H1 (cell line): Measurements from ENCODE around the gene TNS1. TPM values are rescaled to one million over a fixed set of nuclear protein-coding genes. Genes with fewer than 3 reads are reported as not detected.

ENCODE experiments used
- CTCF ChIA-PET: fragments of 300-600 bp; sonication (Branson Sonifier 250); formaldehyde crosslinking; loops from one replicate; lab custom pipeline; 2021; ENCODE audit not compliant: partially characterized antibody; lab: Charles Lee
- POLR2A ChIA-PET: fragments of 300-600 bp; sonication (Branson Sonifier 250); formaldehyde crosslinking; loops from one replicate; lab custom pipeline; 2021; ENCODE audit warnings: inconsistent platforms; ENCODE audit not compliant: partially characterized antibody; lab: Charles Lee
- DNase-seq, 2 experiments: peaks; one replicate each; pipeline versions ENCODE4 v3.0.0 to v3.0.0-alpha.2; 2010 to 2022; ENCODE audit warnings: low spot score in 2 of 2, low read depth in 1 of 2, mixed read lengths in 1 of 2
- FAIRE-seq: peaks from 2 replicates; lab custom pipeline; 2011; peaks lifted over from hg19 to GRCh38; lab: Jason Lieb, UNC
- H2AFZ ChIP-seq: 2 replicates; pipeline ENCODE4 v1.8.1; 2012; ENCODE audit warnings: low read length, inconsistent platforms
- H2AK5ac ChIP-seq: 2 replicates; pipeline ENCODE4 v1.6.1; 2013; ENCODE audit warnings: low read depth, low read length
- H2BK120ac ChIP-seq: replicated peaks from 2 replicates; pipeline ENCODE3; 2013; ENCODE audit warnings: low read depth, low read length, inconsistent platforms
- H2BK12ac ChIP-seq: 2 replicates; pipeline ENCODE4 v1.6.1; 2013; ENCODE audit warnings: low read depth, low read length
- H2BK15ac ChIP-seq: 2 replicates; pipeline ENCODE4 v1.6.1; 2013; ENCODE audit warnings: low read length
- H2BK20ac ChIP-seq: 2 replicates; pipeline ENCODE4 v1.6.1; 2013; ENCODE audit warnings: low read length
- H2BK5ac ChIP-seq: 2 replicates; pipeline ENCODE4 v1.6.1; 2013; ENCODE audit warnings: low read depth, low read length
- H3K14ac ChIP-seq: 2 replicates; pipeline ENCODE4 v1.6.1; 2013; ENCODE audit warnings: inconsistent platforms; ENCODE audit not compliant: insufficient read length
- H3K18ac ChIP-seq: 2 replicates; pipeline ENCODE4 v1.6.1; 2013; ENCODE audit warnings: low read length; ENCODE audit errors: extremely low read depth
- H3K23ac ChIP-seq: 2 replicates; pipeline ENCODE4 v1.6.1; 2013; ENCODE audit warnings: inconsistent platforms; ENCODE audit not compliant: insufficient read length
- H3K23me2 ChIP-seq: 2 replicates; pipeline ENCODE4 v1.6.1; 2013; ENCODE audit warnings: low read depth, low read length
- H3K27ac ChIP-seq: 2 replicates; pipeline ENCODE4 v1.6.1; 2011; ENCODE audit warnings: low read depth, low read length, inconsistent platforms
- H3K27me3 ChIP-seq, 4 experiments: replicated peaks in 1 of 4; 1 replicate in 1 of 4; 2 replicates in 3 of 4; pipeline versions ENCODE4 v1.6.1 to v1.8.1; 2011 to 2013; ENCODE audit warnings: low read length in 3 of 4, mild to moderate bottlenecking in 3 of 4, inconsistent platforms in 2 of 4, mixed read lengths in 2 of 4, moderate library complexity in 1 of 4; ENCODE audit not compliant: control insufficient read depth in 3 of 4, insufficient read depth in 3 of 4; ENCODE audit errors: extremely low read depth in 1 of 4
- H3K36me3 ChIP-seq, 4 experiments: 2 replicates each; pipeline versions ENCODE4 v1.6.1 to v1.8.1; 2011 to 2013; ENCODE audit warnings: mild to moderate bottlenecking in 4 of 4, low read length in 3 of 4, moderate library complexity in 2 of 4, control low read depth in 1 of 4, inconsistent platforms in 1 of 4; ENCODE audit not compliant: insufficient read depth in 4 of 4, control insufficient read depth in 2 of 4
- H3K4ac ChIP-seq: replicated peaks from 2 replicates; pipeline ENCODE3; 2013; ENCODE audit warnings: low read length, low read depth, mixed read lengths, inconsistent platforms; ENCODE audit not compliant: insufficient read length
- H3K4me1 ChIP-seq, 4 experiments: replicated peaks in 1 of 4; 1 replicate in 1 of 4; 2 replicates in 3 of 4; pipeline versions ENCODE4 v1.6.1 to v1.8.1; 2011 to 2013; ENCODE audit warnings: low read length in 3 of 4, inconsistent platforms in 2 of 4, mixed read lengths in 1 of 4; ENCODE audit not compliant: insufficient read depth in 4 of 4, control insufficient read depth in 3 of 4
- H3K4me2 ChIP-seq, 2 experiments: 2 replicates each; pipeline versions ENCODE4 v1.6.1 to v1.8.1; 2011 to 2013; ENCODE audit warnings: low read depth in 2 of 2, low read length in 2 of 2, control low read depth in 1 of 2, inconsistent platforms in 1 of 2, mild to moderate bottlenecking in 1 of 2; ENCODE audit not compliant: insufficient read depth in 1 of 2
- H3K4me3 ChIP-seq, 4 experiments: fragments of 200-600, 300-600 bp in 1 of 4; sonication (generic), shearing (Covaris generic), sonication (Bioruptor Twin) in 1 of 4; 2 replicates each; pipeline versions ENCODE4 v1.5.1 to v1.8.1; 2011 to 2016; ENCODE audit warnings: low read length in 4 of 4, low read depth in 3 of 4, control low read depth in 2 of 4, inconsistent platforms in 2 of 4, mild to moderate bottlenecking in 2 of 4, mixed read lengths in 1 of 4, moderate library complexity in 1 of 4; ENCODE audit not compliant: insufficient read depth in 2 of 4; ENCODE audit errors: extremely low read depth in 1 of 4
- H3K56ac ChIP-seq: replicated peaks from 2 replicates; pipeline ENCODE3; 2013; ENCODE audit warnings: low read depth, mild to moderate bottlenecking, mixed read lengths, low read length, inconsistent platforms; ENCODE audit not compliant: insufficient read length
- H3K79me1 ChIP-seq: 2 replicates; pipeline ENCODE4 v1.6.1; 2013; ENCODE audit warnings: low read depth, low read length, control low read depth
- H3K79me2 ChIP-seq, 2 experiments: 2 replicates each; pipeline versions ENCODE4 v1.6.1 to v1.8.1; 2012 to 2013; ENCODE audit warnings: low read length in 2 of 2, mild to moderate bottlenecking in 2 of 2, inconsistent platforms in 1 of 2; ENCODE audit not compliant: insufficient read depth in 2 of 2, control insufficient read depth in 1 of 2
- H3K9ac ChIP-seq, 4 experiments: replicated peaks in 1 of 4; 1 replicate in 1 of 4; 2 replicates in 3 of 4; pipeline versions ENCODE4 v1.6.1 to v1.8.1; 2011 to 2013; ENCODE audit warnings: low read depth in 3 of 4, low read length in 3 of 4, control low read depth in 2 of 4, mild to moderate bottlenecking in 2 of 4, moderate library complexity in 2 of 4, inconsistent platforms in 1 of 4; ENCODE audit errors: extremely low read depth in 1 of 4
- H3K9me3 ChIP-seq, 2 experiments: 2 replicates each; pipeline versions ENCODE4 v1.6.1 to v1.8.1; 2012 to 2013; ENCODE audit warnings: mild to moderate bottlenecking in 2 of 2, moderate library complexity in 2 of 2, control low read depth in 1 of 2, inconsistent platforms in 1 of 2, low read depth in 1 of 2, low read length in 1 of 2, mixed read lengths in 1 of 2; ENCODE audit not compliant: insufficient read depth in 2 of 2
- H4K20me1 ChIP-seq, 2 experiments: replicated peaks in 1 of 2; 2 replicates each; pipeline versions ENCODE3 to v1.8.1; 2011 to 2013; ENCODE audit warnings: inconsistent platforms in 2 of 2, low read length in 2 of 2, mild to moderate bottlenecking in 1 of 2; ENCODE audit not compliant: insufficient read depth in 2 of 2, control insufficient read depth in 1 of 2
- H4K5ac ChIP-seq: 2 replicates; pipeline ENCODE4 v1.6.1; 2013; ENCODE audit warnings: low read length, low read depth, mixed read lengths, inconsistent platforms; ENCODE audit not compliant: insufficient read length
- H4K8ac ChIP-seq: 2 replicates; pipeline ENCODE4 v1.8.0; 2013; ENCODE audit warnings: mild to moderate bottlenecking, moderate library complexity, low read length, inconsistent platforms; ENCODE audit not compliant: insufficient read depth; ENCODE audit errors: extremely low read depth
- H4K91ac ChIP-seq: replicated peaks from 2 replicates; pipeline ENCODE3; 2013; ENCODE audit warnings: low read length, mixed read lengths, inconsistent platforms; ENCODE audit not compliant: insufficient read length
- CHD1 ChIP-seq: IDR thresholded peaks from 2 replicates; pipeline ENCODE4 v1.6.1; 2012; ENCODE audit warnings: low read depth, low read length, improper control_type of control experiment
- CTCF ChIP-seq, 3 experiments: IDR thresholded peaks; 1 replicate in 2 of 3; 2 replicates in 1 of 3; pipeline versions ENCODE4 v1.5.1 to v1.6.1; 2011; ENCODE audit warnings: low read length in 3 of 3, mild to moderate bottlenecking in 3 of 3, inconsistent platforms in 2 of 3, low read depth in 1 of 3, moderate library complexity in 1 of 3; ENCODE audit not compliant: insufficient read depth in 1 of 3; ENCODE audit errors: control extremely low read depth in 1 of 3
- EP300 ChIP-seq, 2 experiments: IDR thresholded peaks; 1 replicate in 1 of 2; 2 replicates in 1 of 2; pipeline ENCODE4 v1.6.1; 2011 to 2012; ENCODE audit warnings: low read depth in 2 of 2, low read length in 2 of 2, mild to moderate bottlenecking in 2 of 2, borderline replicate concordance in 1 of 2, inconsistent platforms in 1 of 2, moderate library complexity in 1 of 2
- KDM5A ChIP-seq: fragments of 200-600 bp; IDR thresholded peaks from 2 replicates; pipeline ENCODE4 v1.7.1; 2012; ENCODE audit warnings: mild to moderate bottlenecking, low read length, inconsistent platforms, mixed read lengths
- PHF8 ChIP-seq: fragments of 200-600 bp; sonication (generic); conservative IDR thresholded peaks from 2 replicates; pipeline ENCODE4 v1.7.1; 2012; ENCODE audit warnings: low read depth, mild to moderate bottlenecking, inconsistent platforms, low read length, moderate library complexity
- RAD21 ChIP-seq, 2 experiments: IDR thresholded peaks in 1 of 2; conservative IDR thresholded peaks in 1 of 2; 2 replicates each; pipeline ENCODE4 v1.6.1; 2011; ENCODE audit warnings: low read depth in 2 of 2, low read length in 2 of 2, improper control_type of control experiment in 1 of 2, inconsistent platforms in 1 of 2, mild to moderate bottlenecking in 1 of 2, moderate library complexity in 1 of 2
- RXRA ChIP-seq: IDR thresholded peaks from 2 replicates; pipeline ENCODE4 v1.6.1; 2011; ENCODE audit warnings: low read depth, mild to moderate bottlenecking, low read length, moderate library complexity; ENCODE audit not compliant: insufficient read depth
- SIN3A ChIP-seq, 2 experiments: IDR thresholded peaks in 1 of 2; conservative IDR thresholded peaks in 1 of 2; 2 replicates each; pipeline ENCODE4 v1.6.1; 2011 to 2012; ENCODE audit warnings: low read length in 2 of 2, improper control_type of control experiment in 1 of 2, low read depth in 1 of 2, mild to moderate bottlenecking in 1 of 2
- SIX5 ChIP-seq: IDR thresholded peaks from 2 replicates; pipeline ENCODE4 v1.6.1; 2011; ENCODE audit warnings: mild to moderate bottlenecking, low read depth, low read length
- YY1 ChIP-seq: IDR thresholded peaks from 2 replicates; pipeline ENCODE4 v1.6.1; 2011; ENCODE audit warnings: low read depth, mild to moderate bottlenecking, low read length
- WGBS, 2 experiments: shearing (Covaris generic) in 1 of 2; methylation state at CpG; one replicate each; pipeline versions ENCODE4 v1.1.6 to v1.1.7; 2013 to 2015; ENCODE audit warnings: low lambda C conversion rate in 2 of 2, mixed read lengths in 2 of 2, inconsistent platforms in 1 of 2, low coverage in 1 of 2, missing lambda C conversion rate in 1 of 2; ENCODE audit not compliant: insufficient replicate concordance in 2 of 2, insufficient coverage in 1 of 2, insufficient read length in 1 of 2; ENCODE audit errors: extremely low coverage in 1 of 2, missing lambda C conversion rate in 1 of 2; 5-methylcytosine and 5-hydroxymethylcytosine counted together
- polyA plus RNA-seq, 7 experiments: library from polyadenylated mRNA; depleted of rRNA in 3 of 7; stranded (reverse) in 5 of 7; unstranded in 2 of 7; fragments of >200 nt in 5 of 7; fragments of 200-250 nt in 2 of 7; gene quantifications; 1 replicate in 5 of 7; 2 replicates in 1 of 7; 4 replicates in 1 of 7; pipeline versions ENCODE4 v1.2.1 to v1.2.3, GENCODE V29; 2011 to 2013; ENCODE audit warnings: missing spikeins in 2 of 7, mixed read lengths in 2 of 7
- total RNA-seq: library from RNA; stranded (reverse); fragmentation: NEBNext Ultra II Directional; extraction: Animal tissue kit (Norgen Biotek cat#: 25700); gene quantifications from 2 replicates; pipeline ENCODE4 v1.2.1, GENCODE V29; 2021

The TNS1 gene
- total and polyA plus RNA-seq, 2 of the 8 experiments (the other 6 are each of a cell fraction or from before 2014, with no cell fraction given) = 1.5 to 5.1 TPM

GRCh38 chr2:218016810-218017209, 14.0 kb upstream of the TNS1 start:
- Histone ChIP-seq H4K5ac (no peak overlapping the region), H3K9ac (no peak overlapping the region), H3K9me3 (no peaks in the 10 kb centered on the region), H3K36me3 (no peaks in the 10 kb centered on the region), H3K79me1 (no peaks in the 10 kb centered on the region; the same call in 1 of the 2 replicates), H2BK12ac (peak overlapping the region; percentile 60; the same call in 1 of the 2 replicates), H3K4ac (no peak overlapping the region), H3K4me3 (no peak overlapping the region), H2BK120ac (no peak overlapping the region), H4K20me1 (no peaks in the 10 kb centered on the region), H4K91ac (no peak overlapping the region), H3K56ac (no peak overlapping the region), H3K23me2 (no peaks in the 10 kb centered on the region), H2BK15ac (peak overlapping the region; percentile 92; the same call in 1 of the 2 replicates), H2BK5ac (no peak overlapping the region), H3K79me2 (no peaks in the 10 kb centered on the region), H3K4me2 (no peak overlapping the region), H3K27me3 (peaks cover 0 to 2% (median 0%) of the 10 kb centered on the region in 4 experiments; a peak in 1 of 7 replicates), H4K8ac (no peak overlapping the region), H2BK20ac (no peak overlapping the region), H3K23ac (no peak overlapping the region), H3K27ac (no peak overlapping the region), H2AFZ (no peak overlapping the region), H3K14ac (no peak overlapping the region), H2AK5ac (peak overlapping the region; percentile 17; the same call in 1 of the 2 replicates), H3K18ac (no peak overlapping the region), H3K4me1 (peaks cover 0 to 11% (median 5%) of the 10 kb centered on the region in 4 experiments; a peak in 5 of 7 replicates)
- no peak for DNase-seq
- ChIA-PET POLR2A (no interaction called here), CTCF (interaction anchor here (1.0 to 3.5 kb wide), 4 partner anchors 15 to 66 kb away, joined by 3 to 14 read pairs (median 6); partner anchors contain the start of gene TNS1)
- 93% methylated on average over 4 of the region's 4 CpGs; no CpG with 5 or more reads in 1 of the 2 experiments for WGBS, 2 experiments
- no peak for FAIRE-seq
- TF ChIP-seq RAD21 (IDR thresholded peaks at IDR 0.05 in 1 of 2, conservative IDR thresholded peaks at IDR 0.05 in 1 of 2; ENCODE audit: low read depth in 2 of 2, low read length in 2 of 2) (no peak), RXRA (no peak), PHF8 (no peak), EP300 (IDR thresholded peaks at IDR 0.05; ENCODE audit: borderline replicate concordance in 1 of 2, low read depth in 2 of 2, low read length in 2 of 2) (no peak), SIX5 (no peak), KDM5A (no peak), CHD1 (no peak), SIN3A (conservative IDR thresholded peaks at IDR 0.05 in 1 of 2, IDR thresholded peaks at IDR 0.05 in 1 of 2; ENCODE audit: low read depth in 1 of 2, low read length in 2 of 2) (no peak), CTCF (IDR thresholded peaks at IDR 0.05; ENCODE audit: control extremely low read depth in 1 of 3, insufficient read depth in 1 of 3, low read depth in 1 of 3, low read length in 3 of 3) (no peak), YY1 (no peak)
